Inflammatory macrophage treated with lipopolysaccharide for 4 hours (primary cell): ENCODE results near the gene ZNF722.
"Not testable (repeated sequence)": the region's sequence is repeated elsewhere in the genome, so short reads cannot be mapped to it uniquely, and the experiment has no call there.

Experiments
- DNase-seq: peaks from one replicate; pipeline ENCODE4 v3.0.0-alpha.2; 2020

The ZNF722 gene

GRCh38 chr7:63998549-63998948 is at the start of gene ZNF722:
TSS of gene ZNF722 (plus strand) at chr7:63998849. CDS start at chr7:63998962, 113 bp downstream.
- DNase-seq, result no peak

GRCh38 chr7:63953181-63953580 is 45.5 kb upstream of the ZNF722 start:
- no peak for DNase-seq

GRCh38 chr7:63968629-63969028 is 30.0 kb upstream of the ZNF722 start:
- no peak for DNase-seq

- DNase-seq, result not testable (repeated sequence)
Observed at GRCh38 chr7:64015496-64015895, 16.8 kb downstream of the ZNF722 start.

GRCh38 chr7:64035388-64035787 is 36.7 kb downstream of the ZNF722 start:
- DNase-seq, result no peak

DNA sequence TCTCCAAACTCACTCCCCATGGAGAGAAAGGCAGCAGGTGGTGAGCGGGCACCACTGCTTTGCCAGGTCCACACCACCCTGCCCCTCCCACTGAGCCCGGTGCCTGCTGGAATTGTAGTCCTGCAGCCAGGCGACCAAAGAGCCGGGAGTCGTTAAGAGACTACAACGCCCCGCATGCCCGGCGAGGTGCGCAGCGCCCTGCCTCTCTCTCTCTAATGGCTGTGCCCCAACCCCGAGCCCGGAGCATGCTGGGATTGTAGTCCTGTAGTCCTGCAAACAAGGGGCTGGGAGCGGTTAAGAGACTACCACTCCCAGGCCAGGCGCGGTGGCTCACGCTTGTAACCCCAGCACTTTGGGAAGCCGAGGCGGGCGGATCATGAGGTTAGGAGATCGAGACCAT is 38.4 kb downstream of the ZNF722 start:
- DNase-seq, result no peak

DNA sequence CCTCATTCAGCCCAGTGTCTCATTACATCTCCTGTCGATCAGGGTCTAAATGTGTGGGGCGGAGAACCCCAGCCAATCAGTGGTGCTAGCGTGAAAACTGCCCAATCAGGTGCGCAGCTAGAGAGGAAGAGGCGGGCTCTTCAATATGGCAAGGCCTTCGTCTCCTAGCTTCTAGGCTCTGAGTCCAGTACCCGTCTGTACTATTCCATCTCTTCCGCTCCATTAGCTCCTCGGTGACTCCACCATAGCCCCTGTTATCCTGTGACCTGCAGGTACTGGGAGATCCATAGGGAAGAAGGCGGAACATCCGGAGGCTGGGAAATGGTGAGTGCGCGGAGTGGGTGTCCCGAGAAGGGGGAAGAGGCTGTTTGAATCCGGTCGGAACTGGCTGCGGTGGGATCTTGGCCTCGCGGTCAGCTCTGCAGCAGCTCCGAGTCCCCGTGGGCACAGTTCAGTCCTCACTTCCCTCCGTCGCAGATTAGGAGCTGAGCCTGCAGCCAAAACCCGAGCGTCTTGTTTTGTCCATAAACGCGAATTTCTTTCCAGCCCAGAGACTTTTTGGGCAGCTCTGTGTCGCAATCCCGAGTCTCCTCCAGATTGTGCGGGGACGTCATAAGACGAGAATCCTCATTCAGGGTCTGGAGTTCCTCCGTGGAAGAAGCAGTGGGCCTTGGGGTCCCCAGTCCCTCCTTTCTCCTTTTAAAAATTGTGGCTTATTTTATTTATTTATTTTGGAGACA is 46.8 kb downstream of the ZNF722 start, which contains the start of gene ZNF727:
Gene ZNF727 (plus strand): TSS at position 134 of the 740 bp plus-strand sequence. CDS start 188 bp downstream, at position 322.
- peak; percentile 0 for DNase-seq

DNA sequence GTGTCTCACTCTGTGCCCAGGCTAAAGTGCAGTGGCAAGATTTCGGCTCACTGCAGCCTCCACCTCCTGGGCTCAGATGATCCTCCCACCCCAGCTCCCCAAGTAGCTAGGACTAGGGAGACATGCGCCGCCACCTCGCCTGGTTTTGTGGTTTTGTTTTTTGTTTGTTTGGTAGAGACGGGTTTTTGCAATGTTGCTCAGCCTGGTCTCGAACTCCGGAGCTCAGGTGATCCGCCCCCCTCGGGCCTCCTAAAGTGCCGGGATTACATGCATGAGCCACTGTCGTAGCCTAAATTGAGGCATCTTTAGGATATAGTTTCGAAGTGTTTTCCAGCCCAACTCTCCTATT is 47.4 kb downstream of the ZNF722 start:
- no peak for DNase-seq
